D721Med (cell line): ENCODE data around the gene SPTB.

ENCODE experiments used
- DNase-seq: peaks from one replicate; pipeline ENCODE4 v3.0.0; 2011; ENCODE audit warnings: low spot score; ENCODE audit not compliant: insufficient read length
- FAIRE-seq: peaks from 2 replicates; lab custom pipeline; 2011; peaks lifted over from hg19 to GRCh38; lab: Jason Lieb, UNC
- CTCF ChIP-seq: IDR thresholded peaks from 2 replicates; pipeline ENCODE4 v1.5.1; 2012; ENCODE audit warnings: mild to moderate bottlenecking, control low read depth; ENCODE audit not compliant: insufficient read depth; ENCODE audit errors: missing control alignments

The SPTB gene

GRCh38 chr14:64830961-64831360 lies 48.7 kb downstream of the SPTB start:
- TF ChIP-seq CTCF, result no peak
- FAIRE-seq (no peak), DNase-seq (no peak)

- TF ChIP-seq CTCF, result no peak
- no peak for DNase-seq
- no peak for FAIRE-seq
These were observed 51.6 kb downstream of the SPTB start for GRCh38 chr14:64828071-64828470.

- TF ChIP-seq CTCF, result no peak
- no peak for DNase-seq
- FAIRE-seq, result no peak
These were observed 52.9 kb downstream of the SPTB start for GRCh38 chr14:64826845-64827244.

- DNase-seq (no peak), FAIRE-seq (no peak)
- TF ChIP-seq CTCF, result no peak
These were observed 53.4 kb downstream of the SPTB start for GRCh38 chr14:64826333-64826732.

GRCh38 chr14:64825509-64825908 lies 54.2 kb downstream of the SPTB start:
- TF ChIP-seq CTCF, result no peak

GRCh38 chr14:64825006-64825405 lies 54.7 kb downstream of the SPTB start:
- no peak for DNase-seq
- no peak for FAIRE-seq

More at GRCh38 chr14:64825509-64825908, 54.2 kb downstream of the SPTB start:
- no peak for DNase-seq
- no peak for FAIRE-seq

More at GRCh38 chr14:64825006-64825405, 54.7 kb downstream of the SPTB start:
- no peak for TF ChIP-seq CTCF
